GM18907 (cell line): Measurements from ENCODE around the gene AMIGO1.

Experiments
- ATAC-seq: cut with Tn5 transposase; IDR thresholded peaks from one replicate; pipeline ENCODE4 v1.9.1; 2021; ENCODE audit warnings: mild to moderate bottlenecking, moderate library complexity; ENCODE audit not compliant: unreplicated experiment

AMIGO1 gene

GRCh38 chr1:109503935-109504334, 5.6 kb downstream of the AMIGO1 start:
- ATAC-seq, result no peak

- no peak for ATAC-seq
These were observed 7.1 kb downstream of the AMIGO1 start for GRCh38 chr1:109502364-109502851.

- ATAC-seq, result no peak
These were observed 7.7 kb downstream of the AMIGO1 start for GRCh38 chr1:109501644-109502363.

GRCh38 chr1:109500941-109501381, 8.6 kb downstream of the AMIGO1 start:
- ATAC-seq, result no peak

- no peak for ATAC-seq
These were observed 9.6 kb downstream of the AMIGO1 start for GRCh38 chr1:109499661-109500536.

- ATAC-seq, result no peak
These were observed 10.4 kb downstream of the AMIGO1 start for GRCh38 chr1:109499081-109499480.

- ATAC-seq, result no peak
These were observed 11.2 kb downstream of the AMIGO1 start for GRCh38 chr1:109498161-109498801.

GRCh38 chr1:109497449-109498160, 11.9 kb downstream of the AMIGO1 start:
- ATAC-seq, result no peak

GRCh38 chr1:109495738-109496137, 13.8 kb downstream of the AMIGO1 start:
- ATAC-seq, result no peak

- ATAC-seq, result peak; percentile 86
These were observed 15.6 kb downstream of the AMIGO1 start, which contains the start of gene CYB561D1 for GRCh38 chr1:109493805-109494539. CYB561D1 (plus strand) TSS chr1:109494094; CDS start chr1:109494140, 46 bp downstream.

- ATAC-seq, result no peak
These were observed 16.3 kb downstream of the AMIGO1 start for GRCh38 chr1:109493227-109493626.

- no peak for ATAC-seq
These were observed 16.7 kb downstream of the AMIGO1 start for GRCh38 chr1:109492779-109493178.

GRCh38 chr1:109491372-109491771, 18.2 kb downstream of the AMIGO1 start:
- ATAC-seq, result no peak

GRCh38 chr1:109490934-109491302, 18.6 kb downstream of the AMIGO1 start:
- no peak for ATAC-seq

- no peak for ATAC-seq
These were observed 19.2 kb downstream of the AMIGO1 start for GRCh38 chr1:109490029-109490933.

- no peak for ATAC-seq
These were observed 20.8 kb downstream of the AMIGO1 start for GRCh38 chr1:109488696-109489095.

- no peak for ATAC-seq
These were observed 21.3 kb downstream of the AMIGO1 start for GRCh38 chr1:109488201-109488600.

GRCh38 chr1:109487261-109487660, 22.3 kb downstream of the AMIGO1 start:
- no peak for ATAC-seq

- ATAC-seq, result no peak
These were observed 24.5 kb downstream of the AMIGO1 start for GRCh38 chr1:109485001-109485400.
